ENCODE data around the gene DNAL4.

Gene DNAL4

GRCh38 chr22:38793721-38794466 lies at the start of gene DNAL4:
TSS of gene DNAL4 (minus strand) at chr22:38794143. CDS start at chr22:38782731, 11,412 bp downstream.
- DNase-seq = peak; percentile 86

- DNase-seq = peak; percentile 48
Measured at GRCh38 chr22:38843201-38843656, 49.3 kb upstream of the DNAL4 start.

- no peak for DNase-seq
Measured at GRCh38 chr22:38842512-38843200, 48.7 kb upstream of the DNAL4 start.

- DNase-seq = no peak
Measured at GRCh38 chr22:38841635-38842034, 47.7 kb upstream of the DNAL4 start.

GRCh38 chr22:38841211-38841610 lies 47.3 kb upstream of the DNAL4 start:
- DNase-seq = no peak

- DNase-seq = no peak
Measured at GRCh38 chr22:38840129-38840528, 46.2 kb upstream of the DNAL4 start.

- DNase-seq = no peak
Measured at GRCh38 chr22:38839686-38840085, 45.7 kb upstream of the DNAL4 start.

- DNase-seq = no peak
Measured at GRCh38 chr22:38837414-38837928, 43.5 kb upstream of the DNAL4 start.

GRCh38 chr22:38835888-38836301 lies 42.0 kb upstream of the DNAL4 start:
- DNase-seq = no peak

GRCh38 chr22:38834991-38835390 lies 41.0 kb upstream of the DNAL4 start:
- no peak for DNase-seq

GRCh38 chr22:38834215-38834953 lies 40.4 kb upstream of the DNAL4 start:
- no peak for DNase-seq

- DNase-seq = no peak
Measured at GRCh38 chr22:38833061-38833460, 39.1 kb upstream of the DNAL4 start.

- no peak for DNase-seq
Measured at GRCh38 chr22:38832005-38832978, 38.3 kb upstream of the DNAL4 start.

GRCh38 chr22:38831166-38831945 lies 37.4 kb upstream of the DNAL4 start:
- no peak for DNase-seq

- DNase-seq = no peak
Measured at GRCh38 chr22:38830845-38831108, 36.8 kb upstream of the DNAL4 start.

GRCh38 chr22:38830026-38830844 lies 36.3 kb upstream of the DNAL4 start:
- no peak for DNase-seq

GRCh38 chr22:38829485-38829884 lies 35.5 kb upstream of the DNAL4 start:
- DNase-seq = no peak

- no peak for DNase-seq
Measured at GRCh38 chr22:38828616-38829205, 34.8 kb upstream of the DNAL4 start.

GRCh38 chr22:38828191-38828590 lies 34.2 kb upstream of the DNAL4 start:
- no peak for DNase-seq

GRCh38 chr22:38827510-38827909 lies 33.6 kb upstream of the DNAL4 start:
- no peak for DNase-seq

Data from stimulated activated CD4-positive, alpha-beta T cell treated with anti-CD3 and anti-CD28 coated beads, Interleukin-12 subunit alpha, Interleukin-12 subunit beta, amount 100 ng/mL, for 4 hours (primary cell).